GM12878 (cell line): ENCODE data around the gene S100A14. TPM values are rescaled to one million over a fixed set of nuclear protein-coding genes. Genes with fewer than 3 reads are reported as not detected.

Experiments
- ATAC-seq: fragments of 200-7000 bp; cut with Tn5 transposase; 3 replicates; pipeline ENCODE4 v1.9.1; 2020; ENCODE audit warnings: mild to moderate bottlenecking, moderate library complexity
- BruUV-seq: library from RNA; stranded (reverse); fragments of 400-500 nt; replicated peaks from 2 replicates; lab custom pipeline; 2021; lab: Mats Ljungman, UMichigan
- CTCF ChIA-PET: fragments of 300-600 bp; sonication (Branson Sonifier 250); formaldehyde crosslinking; extraction: SDS; loops from one replicate; lab custom pipeline; 2021; ENCODE audit warnings: inconsistent platforms; lab: Yijun Ruan, JAX
- POLR2A ChIA-PET: fragments of 350-600 bp; formaldehyde crosslinking; extraction: SDS; loops from one replicate; lab custom pipeline; 2021; ENCODE audit warnings: inconsistent platforms; lab: Charles Lee
- RAD21 ChIA-PET: fragments of 300-600 bp; sonication (Branson Sonifier 250); formaldehyde crosslinking; loops from one replicate; lab custom pipeline; 2023; ENCODE audit warnings: antibody characterized with exemption; ENCODE audit not compliant: unreplicated experiment; lab: Charles Lee
- SMC1A ChIA-PET: fragments of 300-600 bp; sonication (Branson Sonifier 250); formaldehyde crosslinking; loops from one replicate; lab custom pipeline; 2023; ENCODE audit not compliant: unreplicated experiment, uncharacterized antibody; lab: Charles Lee
- DNase-seq: peaks from one replicate; pipeline ENCODE4 v3.0.0-alpha.2; 2011; ENCODE audit warnings: low read depth, low spot score
- FAIRE-seq: peaks from 3 replicates; lab custom pipeline; 2011; peaks lifted over from hg19 to GRCh38; lab: Jason Lieb, UNC
- H2AFZ ChIP-seq: 2 replicates; pipeline ENCODE4 v1.6.0; 2011; ENCODE audit warnings: low read depth, low read length, control low read depth; ENCODE audit not compliant: control insufficient read depth
- H3K27ac ChIP-seq: 2 replicates; pipeline ENCODE4 v1.5.1; 2011; ENCODE audit warnings: control low read depth; ENCODE audit not compliant: control insufficient read depth, insufficient read depth
- H3K27me3 ChIP-seq, 2 experiments: replicated peaks in 1 of 2; 2 replicates each; pipeline versions ENCODE4 v1.6.0 to v1.6.1; 2011; ENCODE audit warnings: low read length in 1 of 2; ENCODE audit not compliant: control insufficient read depth in 2 of 2, insufficient read depth in 2 of 2
- H3K36me3 ChIP-seq, 2 experiments: 2 replicates each; pipeline ENCODE4 v1.5.1; 2011; ENCODE audit warnings: low read length in 1 of 2; ENCODE audit not compliant: control insufficient read depth in 2 of 2, insufficient read depth in 2 of 2
- H3K4me1 ChIP-seq: 2 replicates; pipeline ENCODE4 v1.6.1; 2011; ENCODE audit warnings: mild to moderate bottlenecking, low read length, moderate library complexity, mixed read lengths; ENCODE audit not compliant: control insufficient read depth, insufficient read depth
- H3K4me2 ChIP-seq: 2 replicates; pipeline ENCODE4 v1.6.0; 2011; ENCODE audit warnings: control low read depth; ENCODE audit not compliant: control insufficient read depth, insufficient read depth
- H3K4me3 ChIP-seq: fragments of 200-600 bp; sonication (generic); 2 replicates; pipeline ENCODE4 v1.5.1; 2016
- H3K79me2 ChIP-seq: 2 replicates; pipeline ENCODE4 v1.6.0; 2011; ENCODE audit warnings: low read length; ENCODE audit not compliant: control insufficient read depth, insufficient read depth
- H3K9ac ChIP-seq: 2 replicates; pipeline ENCODE4 v1.8.0; 2011; ENCODE audit warnings: low read length, control low read depth, mixed read lengths; ENCODE audit not compliant: control insufficient read depth, insufficient read depth
- H3K9me3 ChIP-seq: replicated peaks from 3 replicates; pipeline ENCODE4 v1.5.1; 2011; ENCODE audit warnings: mild to moderate bottlenecking, low read length; ENCODE audit not compliant: control insufficient read depth, insufficient read depth
- H4K20me1 ChIP-seq: 2 replicates; pipeline ENCODE4 v1.6.0; 2011; ENCODE audit not compliant: control insufficient read depth, insufficient read depth
- CBFB ChIP-seq: IDR thresholded peaks from 2 replicates; pipeline ENCODE4 v1.6.1; 2016; ENCODE audit warnings: antibody characterized with exemption, low read depth
- ESRRA ChIP-seq: IDR thresholded peaks from 2 replicates; pipeline ENCODE4 v1.6.1; 2012; ENCODE audit warnings: mild to moderate bottlenecking, low read length, improper control_type of control experiment
- FOXK2 ChIP-seq: fragments of 450-650 bp; IDR thresholded peaks from 2 replicates; pipeline ENCODE4 v1.6.1; 2017; ENCODE audit warnings: mild to moderate bottlenecking, moderate library complexity
- GABPA ChIP-seq: IDR thresholded peaks from 2 replicates; pipeline ENCODE4 v1.6.1; 2014; ENCODE audit warnings: antibody characterized with exemption, low read depth, mild to moderate bottlenecking, inconsistent platforms
- IRF4 ChIP-seq: IDR thresholded peaks from 2 replicates; pipeline ENCODE4 v1.6.1; 2011; ENCODE audit warnings: low read depth, low read length
- MYB ChIP-seq: fragments of 150-350 bp; IDR thresholded peaks from 2 replicates; pipeline ENCODE4 v1.6.1; 2014; ENCODE audit warnings: mild to moderate bottlenecking, low read depth, low read length, borderline replicate concordance
- NFXL1 ChIP-seq: fragments of 450-650 bp; IDR thresholded peaks from 2 replicates; pipeline ENCODE4 v1.6.1; 2017; ENCODE audit warnings: antibody characterized with exemption, mild to moderate bottlenecking, borderline replicate concordance
- RAD51 ChIP-seq: fragments of 450-650 bp; IDR thresholded peaks from 2 replicates; pipeline ENCODE4 v1.6.1; 2016; ENCODE audit warnings: moderate library complexity, mild to moderate bottlenecking, inconsistent platforms
- SREBF1 ChIP-seq: IDR thresholded peaks from 2 replicates; pipeline ENCODE4 v1.6.1; 2012; ENCODE audit warnings: mild to moderate bottlenecking, low read length
- TARDBP ChIP-seq: IDR thresholded peaks from 2 replicates; pipeline ENCODE4 v1.6.1; 2016; ENCODE audit warnings: borderline replicate concordance
- ZNF687 ChIP-seq: fragments of 450-650 bp; IDR thresholded peaks from 2 replicates; pipeline ENCODE4 v1.6.1; 2017; ENCODE audit warnings: mild to moderate bottlenecking, moderate library complexity
- WGBS: methylation state at CpG from one replicate; pipeline ENCODE4 v1.1.6; 2016; ENCODE audit warnings: low lambda C conversion rate; ENCODE audit not compliant: insufficient replicate concordance, insufficient coverage; ENCODE audit errors: missing lambda C conversion rate; 5-methylcytosine and 5-hydroxymethylcytosine counted together
- in situ Hi-C: fragments of 300-500 bp; cut with MboI; formaldehyde crosslinking; loops from 9 replicates; pipeline ENCODE4 v1.14.3; 2018; ENCODE audit warnings: mixed read lengths
- intact Hi-C: fragments of 100-400 bp; cut with micrococcal nuclease; formaldehyde crosslinking; loops from one replicate; pipeline ENCODE4 v1.14.2; 2022; ENCODE audit not compliant: unreplicated experiment
- polyA plus RNA-seq, 11 experiments: library from polyadenylated mRNA; depleted of rRNA in 4 of 11; unstranded in 6 of 11; stranded (reverse) in 5 of 11; fragments of >200 nt; fragmentation: Nextera tagmentation in 4 of 11; fragmentation: Illumina TruSeq in 1 of 11; extraction: Ambion mirVana in 4 of 11; extraction: Trizol in 1 of 11; gene quantifications; 1 replicate in 1 of 11; 2 replicates in 10 of 11; pipeline versions ENCODE4 v1.2.1 to v1.2.3, GENCODE V29; 2011 to 2016; ENCODE audit warnings: inconsistent platforms in 2 of 11, missing spikeins in 2 of 11, low read depth in 1 of 11
- total RNA-seq, 4 experiments: library from RNA; depleted of rRNA in 3 of 4; stranded (reverse); fragments of >200 nt in 3 of 4; fragmentation: Illumina TruSeq in 1 of 4; extraction: Trizol in 1 of 4; gene quantifications; 2 replicates each; pipeline versions ENCODE4 v1.2.1 to v1.2.3, GENCODE V29; 2013 to 2021
- TF ChIP-seq, protein P1 (sequence below): fragments of 450-650 bp; formaldehyde crosslinking; IDR thresholded peaks from 2 replicates; pipeline ENCODE4 v1.4.0; 2022; ENCODE audit warnings: mild to moderate bottlenecking, moderate library complexity

S100A14 gene
- total and polyA plus RNA-seq, 10 of the 15 experiments (the other 5 are each of a cell fraction or from before 2014, with no cell fraction given) = 0.20 to 0.77 (median 0.45) TPM; not detected in 4

DNA sequence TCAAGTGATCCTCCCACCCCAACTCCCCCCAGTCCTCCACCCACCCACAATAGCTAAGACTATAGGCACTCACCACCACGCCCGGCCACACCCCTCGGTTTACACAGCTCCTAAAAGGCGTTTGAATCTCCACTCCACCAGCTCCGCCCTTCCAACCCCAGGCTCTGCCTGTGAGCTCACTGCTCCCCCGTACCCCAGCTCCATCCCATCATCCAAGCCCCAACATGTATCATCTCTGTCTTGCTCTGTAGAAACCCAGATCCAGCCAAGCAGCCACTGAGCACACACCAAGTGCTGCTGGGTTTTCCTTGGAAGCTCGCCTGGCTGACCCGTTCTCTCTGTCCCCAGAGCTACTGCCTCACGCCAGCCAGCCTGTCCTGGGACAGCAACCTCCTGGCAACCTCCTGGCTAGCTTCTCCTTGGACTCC is 38.5 kb downstream of the S100A14 start (continued):
- no peak for TF ChIP-seq RAD51
- TF ChIP-seq, all 136 proteins: peak for 0

DNA sequence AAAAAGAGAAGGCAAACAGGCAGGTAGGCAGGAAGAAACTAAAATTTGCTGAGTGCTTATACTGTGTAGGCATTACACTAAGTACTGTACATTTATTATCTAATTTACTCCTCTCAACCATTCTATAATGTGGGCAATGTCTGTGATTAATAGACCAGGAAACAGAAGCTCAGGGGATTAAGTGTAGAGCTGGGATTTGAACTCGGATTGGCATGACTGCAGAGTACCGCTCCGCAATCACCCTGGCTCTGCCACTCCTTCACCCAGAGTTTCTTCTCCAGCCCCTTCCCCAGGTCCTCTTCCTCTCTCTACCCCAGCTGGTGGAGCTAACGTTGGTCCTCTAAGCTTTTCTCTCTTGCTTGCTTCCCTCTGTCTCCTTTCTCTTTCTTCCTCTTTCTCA is 39.0 kb downstream of the S100A14 start:
- SMC1A ChIA-PET = interaction anchor here (0.9 to 2.6 kb wide), 5 partner anchors 16 to 66 kb away, joined by 3 to 11 read pairs (median 8); partner anchors contain the start of gene S100A14
- no peak for ATAC-seq

More for the DNA sequence above, 39.0 kb downstream of the S100A14 start:
- Histone ChIP-seq H3K27me3 (no peaks in the 10 kb centered on the region), H3K79me2 (no peaks in the 10 kb centered on the region), H2AFZ (no peak overlapping the region), H3K4me1 (peaks cover 8% of the 10 kb centered on the region), H4K20me1 (no peaks in the 10 kb centered on the region), H3K4me3 (no peak overlapping the region), H3K36me3 (no peaks in the 10 kb centered on the region), H3K4me2 (no peak overlapping the region), H3K27ac (no peak overlapping the region), H3K9ac (no peak overlapping the region), H3K9me3 (no peaks in the 10 kb centered on the region)
- 28% methylated on average over 4 of the region's 4 CpGs for WGBS
- FAIRE-seq = no peak
- BruUV-seq = no TSS peak
- ChIA-PET POLR2A (interaction anchor here (0.5 kb wide), 1 partner anchor 409 kb away, joined by 3 read pairs; the partner anchor contains the start of gene RAB13), RAD21 (interaction anchor here (0.7 to 1.2 kb wide), 2 partner anchors 67 to 1571 kb away, joined by 3 read pairs; no protein-coding TSS in a partner anchor), CTCF (interaction anchor here (0.9 to 2.4 kb wide), 7 partner anchors 11 to 66 kb away, joined by 3 to 12 read pairs (median 5); partner anchors contain the start of genes S100A1, S100A13 and S100A14)
- in situ Hi-C loops (no loop called here), intact Hi-C loops (no loop called here)
- TF ChIP-seq IRF4 = no peak
- no peak for TF ChIP-seq ESRRA
- no peak for TF ChIP-seq TARDBP
- TF ChIP-seq ZNF687 = no peak
- no peak for TF ChIP-seq GABPA
- TF ChIP-seq NFXL1 = no peak
- no peak for TF ChIP-seq CBFB
- TF ChIP-seq MYB = no peak
- TF ChIP-seq, protein P1, sequence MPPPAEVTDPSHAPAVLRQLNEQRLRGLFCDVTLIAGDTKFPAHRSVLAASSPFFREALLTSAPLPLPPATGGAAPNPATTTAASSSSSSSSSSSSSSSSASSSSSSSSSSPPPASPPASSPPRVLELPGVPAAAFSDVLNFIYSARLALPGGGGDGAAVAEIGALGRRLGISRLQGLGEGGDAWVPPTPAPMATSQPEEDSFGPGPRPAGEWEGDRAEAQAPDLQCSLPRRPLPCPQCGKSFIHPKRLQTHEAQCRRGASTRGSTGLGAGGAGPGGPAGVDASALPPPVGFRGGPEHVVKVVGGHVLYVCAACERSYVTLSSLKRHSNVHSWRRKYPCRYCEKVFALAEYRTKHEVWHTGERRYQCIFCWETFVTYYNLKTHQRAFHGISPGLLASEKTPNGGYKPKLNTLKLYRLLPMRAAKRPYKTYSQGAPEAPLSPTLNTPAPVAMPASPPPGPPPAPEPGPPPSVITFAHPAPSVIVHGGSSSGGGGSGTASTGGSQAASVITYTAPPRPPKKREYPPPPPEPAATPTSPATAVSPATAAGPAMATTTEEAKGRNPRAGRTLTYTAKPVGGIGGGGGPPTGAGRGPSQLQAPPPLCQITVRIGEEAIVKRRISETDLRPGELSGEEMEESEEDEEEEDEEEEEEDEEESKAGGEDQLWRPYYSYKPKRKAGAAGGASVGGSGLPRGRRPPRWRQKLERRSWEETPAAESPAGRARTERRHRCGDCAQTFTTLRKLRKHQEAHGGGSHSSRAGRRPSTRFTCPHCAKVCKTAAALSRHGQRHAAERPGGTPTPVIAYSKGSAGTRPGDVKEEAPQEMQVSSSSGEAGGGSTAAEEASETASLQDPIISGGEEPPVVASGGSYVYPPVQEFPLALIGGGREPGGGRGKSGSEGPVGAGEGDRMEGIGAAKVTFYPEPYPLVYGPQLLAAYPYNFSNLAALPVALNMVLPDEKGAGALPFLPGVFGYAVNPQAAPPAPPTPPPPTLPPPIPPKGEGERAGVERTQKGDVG = no peak
- no peak for TF ChIP-seq FOXK2
- TF ChIP-seq SREBF1 = no peak
- no peak for DNase-seq
